BLaER1 treated with 17β-estradiol and CSF1 and Interleukin-3, amounts not matched to agents 10 nM and 100 nM (cell line): ENCODE data around the gene XKR8.

ENCODE experiments used
- H3K27ac ChIP-seq, 11 experiments: shearing (Covaris generic); formaldehyde crosslinking; 2 replicates each; pipeline ENCODE4 v1.8.1; 2022
- H3K27me3 ChIP-seq, 11 experiments: shearing (Covaris generic); formaldehyde crosslinking; 2 replicates each; pipeline ENCODE4 v1.8.1; 2022
- H3K36me3 ChIP-seq, 11 experiments: shearing (Covaris generic); formaldehyde crosslinking; 2 replicates each; pipeline ENCODE4 v1.8.1; 2022
- H3K4me1 ChIP-seq, 10 experiments: shearing (Covaris generic); formaldehyde crosslinking; 2 replicates each; pipeline ENCODE4 v1.8.1; 2022
- H3K4me2 ChIP-seq, 11 experiments: shearing (Covaris generic); formaldehyde crosslinking; 2 replicates each; pipeline ENCODE4 v1.8.1; 2022
- H3K4me3 ChIP-seq, 10 experiments: shearing (Covaris generic); formaldehyde crosslinking; 2 replicates each; pipeline ENCODE4 v1.8.1; 2022
- H3K9ac ChIP-seq, 11 experiments: shearing (Covaris generic); formaldehyde crosslinking; 2 replicates each; pipeline ENCODE4 v1.8.1; 2022
- H3K9me3 ChIP-seq, 11 experiments: shearing (Covaris generic); formaldehyde crosslinking; replicated peaks in 1 of 11; 2 replicates each; pipeline ENCODE4 v1.8.1; 2022
- H4K20me1 ChIP-seq, 11 experiments: shearing (Covaris generic); formaldehyde crosslinking; 2 replicates each; pipeline ENCODE4 v1.8.1; 2022
- Cebpa-rat ChIP-seq, 11 experiments: shearing (Covaris generic); IDR thresholded peaks; 2 replicates each; pipeline ENCODE4 v1.8.1; 2022

XKR8 gene

GRCh38 chr1:27959792-27960603 is at the start of gene XKR8:
XKR8 (plus strand) TSS chr1:27959973; CDS start chr1:27960070, 97 bp downstream.
- peaks cover 32 to 43% (median 38%) of the 10 kb centered on the region in 10 experiments for H3K4me1 ChIP-seq
- H3K4me2 ChIP-seq = peak within 1 kb of the TSS; percentile 91 to 100 (median 97)
- no peak for TF ChIP-seq Cebpa-rat (IDR thresholded peaks at IDR 0.05)
- H3K27me3 ChIP-seq = no peaks in the 10 kb centered on the region
- H3K4me3 ChIP-seq = peak within 1 kb of the TSS; percentile 70 to 87 (median 78)
- peaks cover 17 to 28% (median 20%) of the 10 kb centered on the region in 11 experiments; a peak in 21 of 22 replicates for H3K36me3 ChIP-seq
- peaks cover 0 to 38% (median 8%) of the 10 kb centered on the region in 11 experiments; a peak in 11 of 22 replicates for H4K20me1 ChIP-seq
- peak within 1 kb of the TSS; percentile 73 to 90 (median 84) for H3K9ac ChIP-seq
- no peaks in the 10 kb centered on the region for H3K9me3 ChIP-seq
- H3K27ac ChIP-seq = peak within 1 kb of the TSS; percentile 61 to 88 (median 79)

GRCh38 chr1:27912429-27912828 is 47.3 kb upstream of the XKR8 start:
- Histone ChIP-seq H3K4me3 (0 out of 20 replicates have a peak overlapping the region, but pooled peaks of 1 of the 10 experiments have one; percentile 82), H3K9me3 (peaks cover 8 to 13% (median 12%) of the 10 kb centered on the region in 11 experiments; a peak in 20 of 22 replicates), H3K4me1 (peaks cover 16 to 21% (median 17%) of the 10 kb centered on the region in 10 experiments; a peak in 18 of 20 replicates), H3K27ac (peak overlapping the region in 1 of 11 experiments; percentile 7; a peak in 1 of 22 replicates), H4K20me1 (peaks cover 0 to 7% (median 0%) of the 10 kb centered on the region in 11 experiments; a peak in 3 of 22 replicates), H3K36me3 (peaks cover 50 to 60% (median 57%) of the 10 kb centered on the region in 11 experiments), H3K9ac (peak overlapping the region in 4 of 11 experiments; percentile 7 to 88 (median 31); a peak in 5 of 22 replicates), H3K4me2 (peak overlapping the region in 8 of 11 experiments; percentile 35 to 94 (median 90); a peak in 12 of 22 replicates), H3K27me3 (no peaks in the 10 kb centered on the region)
- TF ChIP-seq Cebpa-rat (IDR thresholded peaks at IDR 0.05) = no peak

- H3K27me3 ChIP-seq = no peaks in the 10 kb centered on the region
- peak overlapping the region in 3 of 11 experiments; percentile 22 to 58 (median 26); a peak in 5 of 22 replicates for H3K4me2 ChIP-seq
- no peak for TF ChIP-seq Cebpa-rat (IDR thresholded peaks at IDR 0.05)
- peaks cover 8 to 13% (median 12%) of the 10 kb centered on the region in 11 experiments; a peak in 20 of 22 replicates for H3K9me3 ChIP-seq
- H4K20me1 ChIP-seq = peaks cover 0 to 7% (median 0%) of the 10 kb centered on the region in 11 experiments; a peak in 1 of 22 replicates
- no peak overlapping the region; a peak in 1 of 22 replicates for H3K9ac ChIP-seq
- H3K27ac ChIP-seq = peak overlapping the region; percentile 11 to 89 (median 82); a peak in 19 of 22 replicates
- H3K4me3 ChIP-seq = peak overlapping the region in 9 of 10 experiments; percentile 5 to 99 (median 40); a peak in 11 of 20 replicates
- peaks cover 23 to 33% (median 30%) of the 10 kb centered on the region in 11 experiments for H3K36me3 ChIP-seq
- H3K4me1 ChIP-seq = peaks cover 16 to 21% (median 17%) of the 10 kb centered on the region in 10 experiments; a peak in 18 of 20 replicates
These were observed 44.6 kb upstream of the XKR8 start for GRCh38 chr1:27915082-27915575.

- Histone ChIP-seq H3K27ac (no peak overlapping the region), H3K4me2 (no peak overlapping the region), H3K9me3 (no peaks in the 10 kb centered on the region), H3K36me3 (no peaks in the 10 kb centered on the region), H3K27me3 (no peaks in the 10 kb centered on the region), H3K9ac (no peak overlapping the region), H3K4me3 (no peak overlapping the region), H3K4me1 (no peaks in the 10 kb centered on the region), H4K20me1 (no peaks in the 10 kb centered on the region)
- TF ChIP-seq Cebpa-rat (IDR thresholded peaks at IDR 0.05) = no peak
These were observed 37.5 kb upstream of the XKR8 start for GRCh38 chr1:27922272-27922671.

- Histone ChIP-seq H3K27me3 (no peaks in the 10 kb centered on the region), H3K4me1 (peaks cover 0 to 20% (median 4%) of the 10 kb centered on the region in 10 experiments; a peak in 10 of 20 replicates), H3K9me3 (no peaks in the 10 kb centered on the region), H3K4me3 (no peak overlapping the region), H3K4me2 (no peak overlapping the region), H3K27ac (no peak overlapping the region), H4K20me1 (no peaks in the 10 kb centered on the region), H3K9ac (no peak overlapping the region), H3K36me3 (no peaks in the 10 kb centered on the region)
- TF ChIP-seq Cebpa-rat (IDR thresholded peaks at IDR 0.05) = no peak
These were observed 31.4 kb upstream of the XKR8 start for GRCh38 chr1:27928216-27928954.

GRCh38 chr1:27931184-27931583 is 28.6 kb upstream of the XKR8 start:
- Histone ChIP-seq H3K36me3 (no peaks in the 10 kb centered on the region), H3K27ac (no peak overlapping the region; a peak in 1 of 22 replicates), H3K9ac (no peak overlapping the region), H3K4me2 (peak overlapping the region in 5 of 11 experiments; percentile 9 to 60 (median 54); a peak in 8 of 22 replicates), H4K20me1 (no peaks in the 10 kb centered on the region), H3K4me3 (no peak overlapping the region), H3K9me3 (no peaks in the 10 kb centered on the region), H3K4me1 (peaks cover 7 to 40% (median 14%) of the 10 kb centered on the region in 10 experiments; a peak in 17 of 20 replicates), H3K27me3 (no peaks in the 10 kb centered on the region; a peak in 1 of 22 replicates)
- no peak for TF ChIP-seq Cebpa-rat (IDR thresholded peaks at IDR 0.05)

- no peaks in the 10 kb centered on the region for H4K20me1 ChIP-seq
- no peak for TF ChIP-seq Cebpa-rat (IDR thresholded peaks at IDR 0.05)
- no peaks in the 10 kb centered on the region for H3K9me3 ChIP-seq
- H3K4me3 ChIP-seq = no peak overlapping the region
- no peak overlapping the region for H3K9ac ChIP-seq
- no peaks in the 10 kb centered on the region for H3K36me3 ChIP-seq
- peak overlapping the region in 5 of 11 experiments; percentile 26 to 60 (median 54); a peak in 8 of 22 replicates for H3K4me2 ChIP-seq
- no peak overlapping the region for H3K27ac ChIP-seq
- H3K27me3 ChIP-seq = no peaks in the 10 kb centered on the region; a peak in 1 of 22 replicates
- H3K4me1 ChIP-seq = peaks cover 7 to 44% (median 14%) of the 10 kb centered on the region in 10 experiments; a peak in 18 of 20 replicates
These were observed 28.0 kb upstream of the XKR8 start for GRCh38 chr1:27931759-27932158.

GRCh38 chr1:27934818-27935549 is 24.8 kb upstream of the XKR8 start, which contains the start of gene SMPDL3B:
SMPDL3B (plus strand) TSS chr1:27935000; CDS start chr1:27935184, 184 bp downstream.
- Histone ChIP-seq H3K9me3 (no peaks in the 10 kb centered on the region), H3K4me1 (peaks cover 7 to 58% (median 23%) of the 10 kb centered on the region in 10 experiments; a peak in 19 of 20 replicates), H4K20me1 (no peaks in the 10 kb centered on the region), H3K4me3 (no peak within 1 kb of the TSS), H3K27me3 (no peaks in the 10 kb centered on the region; a peak in 1 of 22 replicates), H3K9ac (peak within 1 kb of the TSS in 2 of 11 experiments; percentile 16 to 32; a peak in 4 of 22 replicates), H3K36me3 (no peaks in the 10 kb centered on the region), H3K4me2 (peak within 1 kb of the TSS; percentile 42 to 82 (median 64)), H3K27ac (no peak within 1 kb of the TSS)
- no peak for TF ChIP-seq Cebpa-rat (IDR thresholded peaks at IDR 0.05)
